Esophagus squamous epithelium (tissue), 5 donors: ENCODE data around the gene LPIN1. TPM values are rescaled to one million over a fixed set of nuclear protein-coding genes. Genes with fewer than 3 reads are reported as not detected.
A peak's percentile ranks its signal among the peaks of the same experiment; 100 is the strongest.

Source experiments
- DNase-seq: peaks from one replicate; lab custom pipeline; 2025; lab: John Stamatoyannopoulos, UW
- H3K27ac ChIP-seq, 4 donors: fragments of 200-600 bp; sonication (generic); one replicate each; pipeline ENCODE4 v1.5.1; 2016 to 2019; ENCODE audit warnings: mild to moderate bottlenecking in 1 of 4
- H3K27me3 ChIP-seq, 4 donors: fragments of 200-600 bp; sonication (generic); 1 replicate in 3 of 4; 2 replicates in 1 of 4; pipeline versions ENCODE4 v1.5.1 to v1.6.0; 2017 to 2021; ENCODE audit warnings: antibody characterized with exemption in 1 of 4
- H3K36me3 ChIP-seq, 3 donors: fragments of 200-600 bp; sonication (generic); one replicate each; pipeline ENCODE4 v1.5.1; 2016 to 2019
- H3K4me1 ChIP-seq, 3 donors: fragments of 200-600 bp; sonication (generic); one replicate each; pipeline ENCODE4 v1.5.1; 2017 to 2019
- H3K4me3 ChIP-seq, 4 donors: fragments of 200-600 bp; sonication (generic); 1 replicate in 3 of 4; 2 replicates in 1 of 4; pipeline ENCODE4 v1.5.1; 2016 to 2019; ENCODE audit warnings: mild to moderate bottlenecking in 2 of 4, moderate library complexity in 1 of 4
- H3K9me3 ChIP-seq, 3 donors: fragments of 200-600 bp; sonication (generic); one replicate each; pipeline ENCODE4 v1.5.1; 2016 to 2019
- POLR2A ChIP-seq, 4 donors: fragments of 450-650 bp; IDR thresholded peaks; one replicate each; pipeline ENCODE4 v1.6.1; 2017; ENCODE audit warnings: antibody characterized with exemption in 4 of 4, mild to moderate bottlenecking in 4 of 4, moderate library complexity in 3 of 4
- WGBS, 2 donors: methylation state at CpG; one replicate each; pipeline ENCODE4 v1.1.5; 2018; 5-methylcytosine and 5-hydroxymethylcytosine counted together
- intact Hi-C: fragments of 100-400 bp; cut with DNase I; formaldehyde crosslinking; loops from one replicate; pipeline ENCODE4 v1.15.0; 2022
- total RNA-seq, 4 donors: library from RNA; depleted of rRNA; stranded (reverse); fragments of >200 nt; gene quantifications; one replicate each; pipeline ENCODE4 v1.1.0, GENCODE V29; 2016
- TF ChIP-seq, protein P1 (sequence below), 6 experiments: fragments of 450-650 bp in 4 of 6; fragments of 200-600 bp in 2 of 6; sonication (generic) in 2 of 6; IDR thresholded peaks; one replicate each; pipeline ENCODE4 v1.5.1; 2016 to 2019; ENCODE audit warnings: antibody characterized with exemption in 6 of 6, mild to moderate bottlenecking in 4 of 6, moderate library complexity in 4 of 6
- donor health status: DM: yes; HTN: yes; CAD: no.

Gene LPIN1
- total RNA-seq, 4 donors from 2014 or later, result 16.9 to 80.9 (median 39.7) TPM

DNA sequence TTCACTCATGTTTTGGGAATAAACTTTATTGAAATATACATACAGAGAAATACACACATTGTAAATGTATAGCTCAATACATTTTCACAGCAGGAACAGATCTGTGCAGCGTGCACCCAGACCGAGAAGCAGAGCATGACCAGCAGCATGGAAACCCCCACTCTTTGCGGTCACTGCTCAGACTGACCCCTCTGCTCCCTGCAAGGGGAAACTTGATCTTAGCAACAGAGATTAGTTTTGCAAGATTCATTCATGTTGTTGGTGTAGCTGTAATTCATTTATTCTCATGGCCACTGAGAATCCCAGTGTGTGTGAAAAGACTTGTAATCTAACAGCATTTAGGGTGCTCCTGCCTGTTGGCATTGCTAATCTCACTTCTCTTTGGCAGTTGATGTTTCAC lies 35.2 kb downstream of the LPIN1 start:
- no peak for DNase-seq
- no peak for TF ChIP-seq POLR2A (IDR thresholded peaks at IDR 0.05)
- TF ChIP-seq, protein P1, sequence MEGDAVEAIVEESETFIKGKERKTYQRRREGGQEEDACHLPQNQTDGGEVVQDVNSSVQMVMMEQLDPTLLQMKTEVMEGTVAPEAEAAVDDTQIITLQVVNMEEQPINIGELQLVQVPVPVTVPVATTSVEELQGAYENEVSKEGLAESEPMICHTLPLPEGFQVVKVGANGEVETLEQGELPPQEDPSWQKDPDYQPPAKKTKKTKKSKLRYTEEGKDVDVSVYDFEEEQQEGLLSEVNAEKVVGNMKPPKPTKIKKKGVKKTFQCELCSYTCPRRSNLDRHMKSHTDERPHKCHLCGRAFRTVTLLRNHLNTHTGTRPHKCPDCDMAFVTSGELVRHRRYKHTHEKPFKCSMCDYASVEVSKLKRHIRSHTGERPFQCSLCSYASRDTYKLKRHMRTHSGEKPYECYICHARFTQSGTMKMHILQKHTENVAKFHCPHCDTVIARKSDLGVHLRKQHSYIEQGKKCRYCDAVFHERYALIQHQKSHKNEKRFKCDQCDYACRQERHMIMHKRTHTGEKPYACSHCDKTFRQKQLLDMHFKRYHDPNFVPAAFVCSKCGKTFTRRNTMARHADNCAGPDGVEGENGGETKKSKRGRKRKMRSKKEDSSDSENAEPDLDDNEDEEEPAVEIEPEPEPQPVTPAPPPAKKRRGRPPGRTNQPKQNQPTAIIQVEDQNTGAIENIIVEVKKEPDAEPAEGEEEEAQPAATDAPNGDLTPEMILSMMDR (IDR thresholded peaks at IDR 0.05), result no peak
- H3K27me3 ChIP-seq, result no peaks in the 10 kb centered on the region
- peaks cover 0 to 85% (median 0%) of the 10 kb centered on the region in 3 donors for H3K36me3 ChIP-seq
- intact Hi-C loops, result no loop called here
- no peak overlapping the region for H3K27ac ChIP-seq
- H3K4me1 ChIP-seq, result peaks cover 0 to 25% (median 6%) of the 10 kb centered on the region in 3 donors
- H3K9me3 ChIP-seq, result no peaks in the 10 kb centered on the region
- H3K4me3 ChIP-seq, result no peak overlapping the region
- 91 to 95% methylated on average over 3 of the region's 3 CpGs for WGBS, 2 donors

GRCh38 chr2:11784280-11784679 lies 37.8 kb downstream of the LPIN1 start:
- TF ChIP-seq, protein P1 (IDR thresholded peaks at IDR 0.05), result no peak
- TF ChIP-seq POLR2A (IDR thresholded peaks at IDR 0.05), result no peak
- Histone ChIP-seq H3K4me3 (no peak overlapping the region), H3K36me3 (peaks cover 0 to 97% (median 7%) of the 10 kb centered on the region in 3 donors), H3K4me1 (peaks cover 0 to 11% (median 1%) of the 10 kb centered on the region in 3 donors), H3K27ac (no peak overlapping the region), H3K9me3 (no peaks in the 10 kb centered on the region), H3K27me3 (no peaks in the 10 kb centered on the region)
- WGBS, 2 donors, result 82 to 94% methylated on average over 5 to 6 of the region's 10 CpGs
- no peak for DNase-seq
- intact Hi-C loops, result no loop called here

DNA sequence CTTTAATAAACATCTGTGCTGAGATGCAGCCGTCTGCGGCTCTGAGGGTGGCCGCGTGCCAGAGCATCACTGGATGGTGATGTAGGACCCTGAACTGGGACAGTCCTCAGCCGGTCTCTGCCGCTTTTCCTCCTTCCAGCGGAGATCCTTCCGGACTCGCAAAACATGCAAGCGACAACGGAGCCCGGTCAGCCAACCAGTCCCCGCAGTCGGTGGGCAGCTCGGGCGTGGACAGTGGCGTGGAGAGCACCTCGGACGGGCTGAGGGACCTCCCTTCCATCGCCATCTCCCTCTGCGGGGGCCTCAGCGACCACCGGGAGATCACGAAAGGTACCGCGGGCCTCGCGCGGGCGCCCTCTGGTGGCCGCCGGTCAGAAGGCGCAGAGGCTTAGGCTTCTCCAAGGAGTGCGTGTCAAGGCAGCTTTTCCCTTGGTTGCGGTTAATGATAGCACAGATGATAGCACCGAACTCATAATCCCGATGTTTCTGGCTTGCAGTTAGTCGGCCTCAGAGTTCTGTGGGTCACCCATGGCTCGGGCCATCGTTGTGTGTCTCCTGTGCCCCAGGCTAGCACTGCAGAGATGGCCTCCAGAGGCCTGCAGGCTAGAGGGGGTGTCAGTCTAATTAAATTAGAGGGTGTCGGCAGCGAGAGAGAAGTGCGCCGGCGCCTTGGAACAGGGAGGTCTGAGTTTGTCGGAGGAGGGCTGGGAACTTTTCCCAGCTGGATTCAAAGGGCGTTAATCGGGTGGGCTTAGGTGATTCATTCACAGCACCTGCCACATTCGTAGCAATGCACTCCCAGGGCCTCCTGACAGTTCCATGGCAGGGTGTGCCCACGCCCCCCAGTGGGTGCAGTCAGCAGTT lies 38.5 kb downstream of the LPIN1 start:
- Histone ChIP-seq H3K27ac (no peak overlapping the region), H3K4me1 (peaks cover 0 to 9% (median 0%) of the 10 kb centered on the region in 3 donors), H3K27me3 (no peaks in the 10 kb centered on the region), H3K9me3 (no peaks in the 10 kb centered on the region), H3K4me3 (peak overlapping the region in 2 of 4 donors; percentile 38 to 59), H3K36me3 (peaks cover 0 to 100% (median 7%) of the 10 kb centered on the region in 3 donors)
- no peak for TF ChIP-seq POLR2A (IDR thresholded peaks at IDR 0.05)
- TF ChIP-seq, protein P1 (IDR thresholded peaks at IDR 0.05), result peak; percentile 69 to 95 (median 80)
- WGBS, 2 donors, result 29 to 69% methylated on average over 5 to 8 of the region's 50 CpGs
- intact Hi-C loops, result no loop called here
- no peak for DNase-seq

DNA sequence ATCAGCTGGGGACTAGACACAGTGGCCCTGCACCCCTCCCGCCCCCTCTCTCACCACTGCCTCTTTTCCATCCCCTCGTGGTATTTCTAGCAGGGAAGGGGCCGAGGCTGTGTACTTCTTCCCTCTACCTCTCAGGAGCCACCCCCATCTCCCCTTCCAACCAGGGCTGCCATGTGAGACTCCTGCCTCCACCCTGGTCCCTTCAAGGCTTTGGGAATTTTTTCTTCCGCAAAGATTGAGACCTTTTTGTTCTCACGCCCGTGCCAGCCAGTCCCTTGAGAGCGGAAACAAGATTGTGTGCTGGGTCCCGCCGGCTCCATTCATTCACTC lies 39.1 kb downstream of the LPIN1 start:
- H3K4me1 ChIP-seq, result peaks cover 0 to 9% (median 0%) of the 10 kb centered on the region in 3 donors
- no peak overlapping the region for H3K27ac ChIP-seq
- H3K4me3 ChIP-seq, result no peak overlapping the region
- intact Hi-C loops, result no loop called here
- H3K36me3 ChIP-seq, result peaks cover 0 to 100% (median 7%) of the 10 kb centered on the region in 3 donors
- no peaks in the 10 kb centered on the region for H3K9me3 ChIP-seq
- TF ChIP-seq, protein P1 (IDR thresholded peaks at IDR 0.05), result no peak
- no peak for TF ChIP-seq POLR2A (IDR thresholded peaks at IDR 0.05)
- DNase-seq, result no peak
- no peaks in the 10 kb centered on the region for H3K27me3 ChIP-seq
- WGBS, 2 donors, result 95 to 96% methylated on average over 4 to 8 of the region's 9 CpGs

GRCh38 chr2:11786191-11786590 lies 39.8 kb downstream of the LPIN1 start:
- Histone ChIP-seq H3K4me3 (no peak overlapping the region), H3K27ac (no peak overlapping the region), H3K36me3 (peaks cover 0 to 100% (median 7%) of the 10 kb centered on the region in 3 donors), H3K4me1 (peaks cover 0 to 9% (median 0%) of the 10 kb centered on the region in 3 donors), H3K9me3 (no peaks in the 10 kb centered on the region), H3K27me3 (no peaks in the 10 kb centered on the region)
- intact Hi-C loops, result no loop called here
- WGBS, 2 donors, result 100% methylated on average over 2 to 4 of the region's 9 CpGs
- no peak for DNase-seq
- TF ChIP-seq, protein P1 (IDR thresholded peaks at IDR 0.05), result no peak
- no peak for TF ChIP-seq POLR2A (IDR thresholded peaks at IDR 0.05)
